Activated T-helper 1 cell treated with anti-CD3 and anti-CD28 coated beads, Interleukin-12 subunit alpha, Interleukin-12 subunit beta, Interleukin-2, Interleukin-4 antibody, amounts not matched to agents 30 ng/mL and 10 ng/mL and 1 ng/mL, durations not matched to agents 14 hours and 24 hours and 36 hours (primary cell): Measurements from ENCODE around the gene TXK. TPM values are rescaled to one million over a fixed set of nuclear protein-coding genes. Genes with fewer than 3 reads are reported as not detected.

Source experiments
- DNase-seq: peaks from one replicate; pipeline ENCODE4 v3.0.0; 2021; ENCODE audit warnings: low spot score
- H3K27ac Mint-ChIP-seq: one replicate; pipeline ENCODE4 v1.8.0; 2021; ENCODE audit warnings: mild to moderate bottlenecking, mixed read lengths
- H3K27me3 Mint-ChIP-seq: one replicate; pipeline ENCODE4 v1.8.0; 2022; ENCODE audit warnings: mild to moderate bottlenecking, moderate library complexity, mixed read lengths; ENCODE audit not compliant: insufficient read depth
- H3K36me3 Mint-ChIP-seq: one replicate; pipeline ENCODE4 v1.8.0; 2021; ENCODE audit warnings: low read depth, mixed read lengths
- H3K4me1 Mint-ChIP-seq: one replicate; pipeline ENCODE4 v1.8.0; 2021; ENCODE audit warnings: low read depth, mixed read lengths
- H3K4me3 Mint-ChIP-seq: one replicate; pipeline ENCODE4 v1.8.0; 2021; ENCODE audit warnings: mild to moderate bottlenecking, moderate library complexity, mixed read lengths
- H3K9me3 Mint-ChIP-seq: one replicate; pipeline ENCODE4 v1.8.0; 2021; ENCODE audit warnings: mixed read lengths
- intact Hi-C: fragments of 100-400 bp; cut with micrococcal nuclease; formaldehyde crosslinking; loops from one replicate; pipeline ENCODE4 v1.15.1; 2024
- total RNA-seq: library from RNA; stranded (reverse); gene quantifications from 2 replicates; pipeline ENCODE4 v1.2.3, GENCODE V29; 2022

The TXK gene
- total RNA-seq, 1 donor from 2014 or later: 12.5 TPM

DNA sequence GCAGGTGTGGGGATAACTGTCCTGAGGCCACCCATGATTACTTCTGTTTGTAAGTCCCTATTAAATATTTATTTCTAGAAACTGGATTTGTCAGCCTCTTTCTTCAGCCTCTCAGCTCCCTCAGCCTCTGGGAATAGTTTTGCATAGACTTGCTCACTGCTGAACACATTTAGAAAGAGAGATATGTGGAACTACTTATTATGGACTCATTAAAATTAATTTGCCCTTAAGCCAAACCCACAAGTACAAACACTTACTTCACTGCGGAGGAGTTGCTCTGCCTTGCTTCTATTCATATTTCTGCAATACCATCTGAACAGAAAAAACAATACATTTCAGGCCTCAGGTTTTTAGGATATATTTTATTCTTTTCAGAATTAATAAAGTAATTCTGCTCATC, 22.4 kb upstream of the TXK start:
- DNase-seq: no peak
- no peaks in the 10 kb centered on the region for H3K27me3 Mint-ChIP-seq

GRCh38 chr4:48153791-48154550, 19.9 kb upstream of the TXK start:
- no peak overlapping the region for H3K27ac Mint-ChIP-seq
- H3K4me1 Mint-ChIP-seq: no peaks in the 10 kb centered on the region
- no peak overlapping the region for H3K4me3 Mint-ChIP-seq
- no peak for DNase-seq
- peaks cover 7% of the 10 kb centered on the region for H3K36me3 Mint-ChIP-seq
- H3K9me3 Mint-ChIP-seq: peaks cover 23% of the 10 kb centered on the region
- H3K27me3 Mint-ChIP-seq: no peaks in the 10 kb centered on the region
- intact Hi-C loops: no loop called here

More for the DNA sequence above, 22.4 kb upstream of the TXK start:
- Mint-ChIP-seq H3K9me3 (peaks cover 23% of the 10 kb centered on the region), H3K27ac (no peak overlapping the region), H3K4me1 (no peaks in the 10 kb centered on the region), H3K4me3 (no peak overlapping the region), H3K36me3 (peaks cover 9% of the 10 kb centered on the region)
- intact Hi-C loops: no loop called here

DNA sequence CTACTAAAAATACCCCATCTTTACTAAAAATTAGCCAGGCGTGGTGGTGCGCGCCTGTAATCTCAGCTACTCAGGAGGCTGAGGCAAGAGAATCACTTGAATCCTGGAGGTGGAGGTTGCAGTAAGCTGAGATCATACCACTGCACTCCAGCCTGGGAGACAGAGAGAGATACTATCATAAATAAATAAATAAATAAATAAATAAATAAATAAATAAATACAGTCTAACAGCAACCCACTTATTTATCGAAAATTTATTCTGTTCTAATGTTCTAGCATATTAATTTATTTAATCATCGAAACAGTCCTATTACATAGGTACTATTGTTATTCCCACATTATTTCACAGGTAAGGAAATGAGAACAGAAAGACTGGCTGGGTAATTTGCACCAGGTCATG, 18.2 kb upstream of the TXK start:
- H3K36me3 Mint-ChIP-seq: peaks cover 6% of the 10 kb centered on the region
- intact Hi-C loops: no loop called here
- H3K27ac Mint-ChIP-seq: no peak overlapping the region
- no peaks in the 10 kb centered on the region for H3K27me3 Mint-ChIP-seq
- no peaks in the 10 kb centered on the region for H3K4me1 Mint-ChIP-seq
- no peak for DNase-seq
- peaks cover 21% of the 10 kb centered on the region for H3K9me3 Mint-ChIP-seq
- no peak overlapping the region for H3K4me3 Mint-ChIP-seq

DNA sequence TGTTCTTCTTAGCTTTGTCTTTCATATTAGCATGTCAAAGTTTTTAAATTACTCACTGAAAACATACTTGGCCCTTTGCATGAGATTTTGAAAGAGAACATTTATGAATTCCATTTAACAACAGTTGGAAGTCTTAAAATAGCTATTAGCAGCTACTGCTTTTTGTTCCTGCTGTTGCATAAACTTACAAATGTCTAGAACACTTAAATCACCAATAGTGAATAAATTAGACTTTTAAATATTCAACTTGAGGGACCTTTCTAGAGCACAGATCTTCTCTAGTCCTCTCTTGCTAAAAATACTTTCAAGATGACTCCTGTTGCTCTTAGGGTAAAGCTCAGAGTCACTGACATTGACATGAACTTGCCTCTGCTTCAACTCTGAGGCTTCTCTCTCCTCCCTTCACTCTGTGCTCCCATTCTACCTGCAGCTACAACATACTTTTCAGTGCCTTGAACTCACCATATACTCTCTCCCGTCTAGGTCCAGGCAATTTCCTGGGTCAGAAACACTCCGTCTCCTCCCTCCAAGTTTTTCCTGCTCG, 15.8 kb upstream of the TXK start:
- H3K4me3 Mint-ChIP-seq: no peak overlapping the region
- no peaks in the 10 kb centered on the region for H3K4me1 Mint-ChIP-seq
- intact Hi-C loops: no loop called here
- peaks cover 8% of the 10 kb centered on the region for H3K9me3 Mint-ChIP-seq
- DNase-seq: no peak
- no peaks in the 10 kb centered on the region for H3K27me3 Mint-ChIP-seq
- no peak overlapping the region for H3K27ac Mint-ChIP-seq
- H3K36me3 Mint-ChIP-seq: peaks cover 3% of the 10 kb centered on the region

GRCh38 chr4:48147621-48148020, 13.6 kb upstream of the TXK start:
- intact Hi-C loops: no loop called here
- H3K9me3 Mint-ChIP-seq: no peaks in the 10 kb centered on the region
- no peak overlapping the region for H3K4me3 Mint-ChIP-seq
- H3K27me3 Mint-ChIP-seq: no peaks in the 10 kb centered on the region
- no peak overlapping the region for H3K27ac Mint-ChIP-seq
- no peak for DNase-seq
- no peaks in the 10 kb centered on the region for H3K4me1 Mint-ChIP-seq
- H3K36me3 Mint-ChIP-seq: no peaks in the 10 kb centered on the region

- no peak overlapping the region for H3K4me3 Mint-ChIP-seq
- H3K27ac Mint-ChIP-seq: peak overlapping the region; percentile 1
- peaks cover 3% of the 10 kb centered on the region for H3K36me3 Mint-ChIP-seq
- no peaks in the 10 kb centered on the region for H3K27me3 Mint-ChIP-seq
- intact Hi-C loops: loop anchor here (1.0 to 5.0 kb wide), 7 partner anchors 32 to 474 kb away; no protein-coding TSS in a partner anchor
- H3K9me3 Mint-ChIP-seq: no peaks in the 10 kb centered on the region
- peaks cover 52% of the 10 kb centered on the region for H3K4me1 Mint-ChIP-seq
- DNase-seq: no peak
Observed at GRCh38 chr4:48141048-48141447, 7.0 kb upstream of the TXK start.

DNA sequence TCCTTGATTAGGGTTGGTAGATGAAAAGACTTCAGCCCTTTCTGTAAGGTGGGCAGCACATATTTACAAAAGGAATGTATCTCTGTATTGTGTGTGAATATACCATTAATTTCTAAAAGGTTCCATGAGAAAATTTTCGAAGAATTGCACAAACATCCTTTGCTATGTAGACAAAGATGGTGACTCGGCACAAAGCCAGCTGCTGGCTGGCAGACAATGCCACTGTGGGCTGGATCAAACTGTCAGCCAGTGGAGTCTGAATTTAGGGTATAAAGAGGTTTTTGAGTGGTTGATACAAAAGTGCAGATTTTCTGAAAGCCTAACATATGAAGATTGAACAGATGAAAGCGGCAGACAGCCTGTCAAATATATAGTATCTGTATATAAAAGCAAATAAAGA, 5.6 kb upstream of the TXK start:
- Mint-ChIP-seq H3K27ac (peak overlapping the region; percentile 94), H3K27me3 (no peaks in the 10 kb centered on the region), H3K4me1 (peaks cover 61% of the 10 kb centered on the region), H3K9me3 (no peaks in the 10 kb centered on the region), H3K36me3 (peaks cover 3% of the 10 kb centered on the region), H3K4me3 (no peak overlapping the region)
- no peak for DNase-seq
- intact Hi-C loops: loop anchor here (1.0 to 5.0 kb wide), 3 partner anchors 11 to 472 kb away; partner anchors contain the start of gene NFXL1

DNA sequence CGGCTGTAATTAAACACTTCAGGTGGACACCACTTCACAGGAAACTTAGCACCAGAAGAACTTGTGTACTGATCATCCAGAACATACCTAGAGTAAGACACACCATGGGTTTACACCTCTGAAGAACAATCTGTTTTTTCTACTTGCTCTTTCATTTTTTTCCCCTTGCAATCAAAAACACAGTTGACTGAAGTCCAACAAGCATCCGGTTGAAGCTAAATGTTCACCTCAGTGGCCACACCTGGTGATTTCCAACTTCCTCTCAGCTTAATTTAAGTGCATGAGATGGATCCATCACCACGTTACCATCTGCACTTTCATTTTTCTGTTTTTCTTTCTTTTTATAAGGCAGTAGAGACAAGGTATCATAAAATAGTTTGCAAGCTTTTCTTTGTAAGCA, 4.9 kb upstream of the TXK start:
- intact Hi-C loops: loop anchor here (1.0 to 2.0 kb wide), 2 partner anchors 11 to 224 kb away; partner anchors contain the start of gene NFXL1
- Mint-ChIP-seq H3K4me3 (peak overlapping the region; percentile 35), H3K36me3 (peaks cover 3% of the 10 kb centered on the region), H3K4me1 (peaks cover 68% of the 10 kb centered on the region), H3K27me3 (no peaks in the 10 kb centered on the region), H3K9me3 (no peaks in the 10 kb centered on the region), H3K27ac (peak overlapping the region; percentile 94)
- DNase-seq: peak; percentile 56

- no peak for DNase-seq
- H3K4me1 Mint-ChIP-seq: peaks cover 73% of the 10 kb centered on the region
- peak overlapping the region; percentile 35 for H3K4me3 Mint-ChIP-seq
- H3K27ac Mint-ChIP-seq: peak overlapping the region; percentile 94
- intact Hi-C loops: loop anchor here (2.0 kb wide), 1 partner anchor 224 kb away; the partner anchor contains the start of gene NFXL1
- no peaks in the 10 kb centered on the region for H3K27me3 Mint-ChIP-seq
- no peaks in the 10 kb centered on the region for H3K9me3 Mint-ChIP-seq
- H3K36me3 Mint-ChIP-seq: peaks cover 3% of the 10 kb centered on the region
Observed at GRCh38 chr4:48138511-48138910, 4.5 kb upstream of the TXK start.

- no peaks in the 10 kb centered on the region for H3K9me3 Mint-ChIP-seq
- H3K4me3 Mint-ChIP-seq: peak overlapping the region; percentile 35
- peak overlapping the region; percentile 94 for H3K27ac Mint-ChIP-seq
- DNase-seq: no peak
- peaks cover 74% of the 10 kb centered on the region for H3K4me1 Mint-ChIP-seq
- H3K27me3 Mint-ChIP-seq: no peaks in the 10 kb centered on the region
- intact Hi-C loops: loop anchor here (2.0 kb wide), 1 partner anchor 223 kb away; the partner anchor contains the start of gene NFXL1
- peaks cover 3% of the 10 kb centered on the region for H3K36me3 Mint-ChIP-seq
Observed at GRCh38 chr4:48137846-48138245, 3.8 kb upstream of the TXK start.

DNA sequence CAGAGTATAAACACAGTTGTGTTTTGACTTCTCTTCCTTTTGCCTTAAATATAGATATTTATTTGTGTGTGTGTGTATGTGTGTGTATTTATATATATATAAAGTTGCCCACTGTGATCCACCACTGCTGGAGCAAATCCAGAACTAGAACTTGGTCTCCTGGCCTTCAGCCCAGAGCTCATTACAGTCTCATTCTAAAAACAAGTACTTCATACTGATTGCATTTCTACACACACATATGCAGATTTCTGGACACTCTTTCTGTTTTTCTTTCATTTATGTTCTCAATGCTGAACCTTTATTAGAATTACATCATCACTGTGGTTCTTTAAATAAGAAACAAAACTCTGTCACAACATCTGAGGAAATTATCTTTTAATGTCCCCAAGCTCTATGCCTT, 381 bp downstream of the TXK start:
- Mint-ChIP-seq H3K4me3 (peak overlapping the region; percentile 90), H3K27me3 (no peaks in the 10 kb centered on the region), H3K27ac (peak overlapping the region; percentile 88), H3K36me3 (peaks cover 10% of the 10 kb centered on the region), H3K4me1 (peaks cover 83% of the 10 kb centered on the region), H3K9me3 (no peaks in the 10 kb centered on the region)
- no peak for DNase-seq
- intact Hi-C loops: loop anchor here (2.0 kb wide), 1 partner anchor 647 kb away; the partner anchor contains the start of gene FRYL

GRCh38 chr4:48131736-48132135, 2.3 kb downstream of the TXK start:
- peaks cover 10% of the 10 kb centered on the region for H3K36me3 Mint-ChIP-seq
- H3K9me3 Mint-ChIP-seq: no peaks in the 10 kb centered on the region
- no peak for DNase-seq
- H3K4me3 Mint-ChIP-seq: peak overlapping the region; percentile 90
- intact Hi-C loops: loop anchor here (2.0 kb wide), 1 partner anchor 649 kb away; the partner anchor contains the start of gene FRYL
- peak overlapping the region; percentile 97 for H3K27ac Mint-ChIP-seq
- H3K4me1 Mint-ChIP-seq: peaks cover 83% of the 10 kb centered on the region
- no peaks in the 10 kb centered on the region for H3K27me3 Mint-ChIP-seq

DNA sequence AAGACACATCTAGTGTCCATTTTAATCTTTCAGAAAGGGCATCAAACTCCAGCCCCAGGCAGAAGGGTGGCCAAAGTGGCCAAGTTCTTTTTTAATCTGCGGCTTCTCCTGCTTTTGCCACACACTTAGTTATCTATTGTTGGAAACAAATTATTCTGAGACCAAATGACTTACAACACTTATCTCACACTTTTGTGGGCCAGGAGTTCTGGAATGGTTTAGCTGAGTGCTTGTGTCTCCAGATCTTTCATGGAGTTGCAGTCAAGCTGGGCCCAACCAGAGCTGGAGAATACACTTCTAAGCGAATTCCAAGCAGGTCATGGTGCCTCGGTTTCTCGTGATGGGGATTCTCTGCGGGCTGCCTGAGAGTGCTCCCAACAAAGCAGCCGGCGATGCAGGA, 4.0 kb downstream of the TXK start:
- no peak for DNase-seq
- no peaks in the 10 kb centered on the region for H3K9me3 Mint-ChIP-seq
- intact Hi-C loops: no loop called here
- peaks cover 12% of the 10 kb centered on the region for H3K36me3 Mint-ChIP-seq
- peaks cover 86% of the 10 kb centered on the region for H3K4me1 Mint-ChIP-seq
- H3K4me3 Mint-ChIP-seq: peak overlapping the region; percentile 90
- no peaks in the 10 kb centered on the region for H3K27me3 Mint-ChIP-seq
- peak overlapping the region; percentile 97 for H3K27ac Mint-ChIP-seq
